Thoracic aorta (tissue), 2 donors: ENCODE data around the gene GSG1. TPM values are rescaled to one million over a fixed set of nuclear protein-coding genes. Genes with fewer than 3 reads are reported as not detected.

ENCODE experiments used
- ATAC-seq: fragments of 150-250 bp; one replicate; pipeline ENCODE4 v1.8.0; 2017; ENCODE audit warnings: low read depth; ENCODE audit not compliant: insufficient number of reproducible peaks, low FRiP score
- DNase-seq: peaks from one replicate; pipeline ENCODE4 v3.0.0-alpha.2; 2020; ENCODE audit warnings: low spot score
- H3K27ac ChIP-seq, 2 donors: fragments of 200-600 bp; sonication (generic); 1 replicate in 1 of 2; 2 replicates in 1 of 2; pipeline ENCODE4 v1.5.1; 2016; ENCODE audit warnings: mild to moderate bottlenecking in 2 of 2, moderate library complexity in 2 of 2
- H3K27me3 ChIP-seq: fragments of 200-600 bp; sonication (generic); replicated peaks from 2 replicates; pipeline ENCODE4 v1.6.0; 2016; ENCODE audit warnings: mild to moderate bottlenecking; ENCODE audit not compliant: insufficient read depth
- H3K36me3 ChIP-seq: fragments of 200-600 bp; sonication (generic); one replicate; pipeline ENCODE4 v1.5.1; 2016
- H3K4me1 ChIP-seq, 2 donors: fragments of 200-600 bp; sonication (generic); 1 replicate in 1 of 2; 2 replicates in 1 of 2; pipeline versions ENCODE4 v1.5.1 to v1.6.0; 2016; ENCODE audit warnings: low read depth in 2 of 2, mild to moderate bottlenecking in 1 of 2; ENCODE audit not compliant: control insufficient read depth in 1 of 2
- H3K4me3 ChIP-seq: fragments of 200-600 bp; sonication (generic); 2 replicates; pipeline ENCODE4 v1.5.1; 2016; ENCODE audit warnings: mild to moderate bottlenecking
- H3K9me3 ChIP-seq: fragments of 200-600 bp; sonication (generic); 2 replicates; pipeline ENCODE4 v1.5.1; 2016
- total RNA-seq, 2 donors: library from RNA; depleted of rRNA; stranded (reverse); fragments of >200 nt; gene quantifications; one replicate each; pipeline versions ENCODE4 v1.1.0 to v1.2.3, GENCODE V29; 2016
- TF ChIP-seq, protein P1 (sequence below): fragments of 200-600 bp; sonication (generic); IDR thresholded peaks from one replicate; pipeline ENCODE4 v1.5.1; 2019; ENCODE audit warnings: antibody characterized with exemption

GSG1 gene
- total RNA-seq, 2 donors from 2014 or later = not detected

DNA sequence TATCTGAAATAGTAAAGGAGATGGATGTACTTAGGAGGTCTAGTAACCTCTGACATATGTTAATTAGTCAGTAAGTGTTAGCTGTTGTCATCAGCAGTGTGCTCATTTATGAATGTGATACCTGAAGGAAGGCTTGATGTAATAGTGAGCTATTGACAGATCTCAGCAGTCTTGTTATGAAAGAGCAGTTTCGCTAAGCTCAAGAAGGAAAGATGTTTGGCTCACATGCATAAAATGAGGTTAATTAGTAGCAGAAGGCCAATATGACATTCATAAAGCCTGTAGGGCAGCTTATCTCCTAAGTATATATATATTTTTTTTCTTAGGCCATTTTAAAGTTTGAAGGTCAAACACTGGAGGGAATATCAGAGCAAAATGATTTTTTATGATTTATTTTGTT, 56.5 kb downstream of the GSG1 start:
- no peak for DNase-seq
- TF ChIP-seq, protein P1, sequence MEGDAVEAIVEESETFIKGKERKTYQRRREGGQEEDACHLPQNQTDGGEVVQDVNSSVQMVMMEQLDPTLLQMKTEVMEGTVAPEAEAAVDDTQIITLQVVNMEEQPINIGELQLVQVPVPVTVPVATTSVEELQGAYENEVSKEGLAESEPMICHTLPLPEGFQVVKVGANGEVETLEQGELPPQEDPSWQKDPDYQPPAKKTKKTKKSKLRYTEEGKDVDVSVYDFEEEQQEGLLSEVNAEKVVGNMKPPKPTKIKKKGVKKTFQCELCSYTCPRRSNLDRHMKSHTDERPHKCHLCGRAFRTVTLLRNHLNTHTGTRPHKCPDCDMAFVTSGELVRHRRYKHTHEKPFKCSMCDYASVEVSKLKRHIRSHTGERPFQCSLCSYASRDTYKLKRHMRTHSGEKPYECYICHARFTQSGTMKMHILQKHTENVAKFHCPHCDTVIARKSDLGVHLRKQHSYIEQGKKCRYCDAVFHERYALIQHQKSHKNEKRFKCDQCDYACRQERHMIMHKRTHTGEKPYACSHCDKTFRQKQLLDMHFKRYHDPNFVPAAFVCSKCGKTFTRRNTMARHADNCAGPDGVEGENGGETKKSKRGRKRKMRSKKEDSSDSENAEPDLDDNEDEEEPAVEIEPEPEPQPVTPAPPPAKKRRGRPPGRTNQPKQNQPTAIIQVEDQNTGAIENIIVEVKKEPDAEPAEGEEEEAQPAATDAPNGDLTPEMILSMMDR = no peak
- Histone ChIP-seq H3K36me3 (no peaks in the 10 kb centered on the region), H3K27me3 (no peaks in the 10 kb centered on the region), H3K4me3 (no peak overlapping the region), H3K27ac (no peak overlapping the region), H3K9me3 (no peaks in the 10 kb centered on the region), H3K4me1 (peaks cover 0 to 14% of the 10 kb centered on the region in 2 donors)
- ATAC-seq = no peak

DNA sequence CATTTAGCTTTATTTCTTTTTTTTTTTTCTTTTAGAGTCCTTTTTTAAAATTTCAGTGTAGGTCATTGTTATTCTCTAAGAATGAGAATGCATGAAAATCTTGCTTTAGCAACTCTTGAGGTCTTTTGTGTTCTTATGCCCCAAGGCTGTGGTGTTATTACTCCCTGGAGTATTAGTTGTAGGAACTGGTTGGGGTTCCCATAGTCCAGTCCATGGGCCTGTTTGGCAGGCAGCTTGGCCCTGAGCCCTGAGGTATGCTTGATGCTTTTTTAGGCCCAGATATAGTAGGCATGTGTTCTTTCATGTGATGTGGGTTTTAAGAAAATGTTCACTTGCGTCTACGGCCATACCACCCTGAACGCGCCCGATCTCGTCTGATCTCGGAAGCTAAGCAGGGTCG, 57.7 kb downstream of the GSG1 start:
- TF ChIP-seq, protein P1 = no peak
- Histone ChIP-seq H3K9me3 (no peaks in the 10 kb centered on the region), H3K4me3 (no peak overlapping the region), H3K36me3 (no peaks in the 10 kb centered on the region), H3K27ac (no peak overlapping the region), H3K27me3 (no peaks in the 10 kb centered on the region), H3K4me1 (peaks cover 0 to 14% of the 10 kb centered on the region in 2 donors)
- ATAC-seq = no peak
- no peak for DNase-seq

DNA sequence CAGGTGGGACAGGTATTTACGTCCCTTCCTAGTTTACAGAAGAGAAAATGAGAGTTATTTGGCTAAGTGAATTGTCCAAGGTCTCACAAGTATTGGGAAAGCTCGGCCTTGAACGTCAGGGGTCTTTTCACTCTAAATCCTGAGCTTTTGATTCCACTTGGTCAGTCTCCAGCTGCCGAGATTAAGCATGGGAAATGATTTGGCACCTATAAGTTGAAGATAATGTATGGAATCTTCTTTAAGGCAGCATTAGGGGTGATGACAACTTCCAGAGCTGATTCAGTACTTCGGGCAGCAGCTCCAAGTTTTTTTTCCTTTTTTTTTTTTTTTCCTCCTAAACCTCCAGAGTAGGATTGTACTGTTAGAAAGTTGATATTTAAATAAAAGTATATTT, 58.6 kb downstream of the GSG1 start:
- no peaks in the 10 kb centered on the region for H3K27me3 ChIP-seq
- ATAC-seq = peak; percentile 22
- H3K36me3 ChIP-seq = no peaks in the 10 kb centered on the region
- peak overlapping the region; percentile 99 for H3K4me3 ChIP-seq
- TF ChIP-seq, protein P1 = no peak
- peaks cover 0 to 14% of the 10 kb centered on the region in 2 donors for H3K4me1 ChIP-seq
- H3K9me3 ChIP-seq = no peaks in the 10 kb centered on the region
- no peak overlapping the region for H3K27ac ChIP-seq
- no peak for DNase-seq

DNA sequence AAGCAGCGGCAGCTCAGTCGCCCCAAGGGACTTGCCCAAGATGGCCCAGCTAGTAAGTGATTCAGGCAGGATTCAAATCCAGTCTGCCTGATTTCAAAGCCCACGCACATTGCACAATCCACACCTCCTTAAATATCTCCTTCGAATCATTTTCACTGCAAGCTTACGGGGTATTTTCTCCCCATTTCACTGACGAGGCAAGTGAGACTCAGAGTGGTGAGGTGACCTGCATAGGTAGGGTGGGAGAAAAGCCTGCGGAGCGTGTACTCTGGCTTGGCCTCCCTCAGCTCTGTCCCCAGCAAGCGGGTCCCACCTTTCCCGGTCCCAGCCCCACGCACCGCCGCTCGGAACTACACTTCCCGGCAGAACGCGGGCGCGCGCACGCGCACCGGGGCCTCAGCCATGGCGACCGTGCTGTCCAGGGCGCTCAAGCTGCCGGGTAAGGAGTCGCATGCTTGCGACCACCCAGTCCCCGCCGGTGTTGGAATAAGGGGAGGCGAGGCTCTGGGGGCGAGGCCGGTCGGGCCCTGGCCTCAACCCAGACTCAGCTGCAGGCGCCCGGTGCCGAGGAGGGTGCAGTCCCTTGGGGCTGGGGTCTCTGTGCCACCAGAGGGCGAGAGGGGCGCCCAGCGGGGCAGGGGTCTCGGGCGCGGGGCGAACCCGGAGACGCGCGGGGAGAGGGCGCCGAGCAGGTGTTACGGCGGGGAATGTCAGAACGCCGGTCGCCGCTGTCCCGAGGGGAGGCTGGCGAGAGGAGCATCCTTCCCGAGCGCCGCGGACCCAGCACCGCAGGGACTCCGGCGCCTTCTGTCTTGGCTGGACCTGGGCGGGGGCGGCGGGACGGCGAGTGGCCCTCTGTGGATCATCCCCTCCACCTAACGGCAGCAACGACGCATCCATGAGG, 59.2 kb downstream of the GSG1 start, which contains the start of gene FAM234B:
TSS of gene FAM234B (plus strand) at position 380 of the 904 bp plus-strand sequence. CDS start at position 403, 23 bp downstream.
- TF ChIP-seq, protein P1 = no peak
- H3K9me3 ChIP-seq = no peaks in the 10 kb centered on the region
- peaks cover 0 to 14% of the 10 kb centered on the region in 2 donors for H3K4me1 ChIP-seq
- peak within 1 kb of the TSS; percentile 99 for H3K4me3 ChIP-seq
- H3K27me3 ChIP-seq = no peaks in the 10 kb centered on the region
- H3K36me3 ChIP-seq = no peaks in the 10 kb centered on the region
- peak within 1 kb of the TSS in 1 of 2 donors; percentile 41 for H3K27ac ChIP-seq
- peak; percentile 35 for DNase-seq
- ATAC-seq = peak; percentile 73

DNA sequence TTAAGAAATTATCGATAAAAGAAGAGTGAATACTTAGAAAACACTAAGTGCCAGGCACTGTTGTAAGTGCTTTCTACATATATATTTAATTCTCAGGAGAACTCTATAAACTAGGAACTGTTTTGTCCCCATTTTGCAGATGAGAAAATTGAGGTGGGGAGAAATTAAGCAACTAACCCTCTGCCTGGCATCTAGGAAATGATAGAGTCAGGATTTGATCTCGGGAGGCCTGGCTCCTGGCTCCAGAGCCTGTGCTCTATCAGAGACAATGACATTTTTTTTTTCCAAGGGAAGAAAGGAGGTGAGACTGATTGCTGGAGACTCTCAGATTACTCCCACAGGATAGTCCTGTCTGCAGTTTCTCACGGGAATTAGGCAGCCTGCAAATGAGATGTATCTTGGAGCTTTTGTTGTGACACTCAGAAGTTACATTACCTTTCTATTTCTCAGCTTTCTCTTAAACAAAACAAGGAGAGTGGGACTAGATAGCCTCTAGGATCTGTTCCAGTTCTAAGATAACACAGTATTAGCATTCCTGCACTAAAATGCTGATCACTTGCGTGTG, 60.7 kb downstream of the GSG1 start:
- H3K27ac ChIP-seq = no peak overlapping the region
- H3K4me1 ChIP-seq = peaks cover 0 to 21% of the 10 kb centered on the region in 2 donors
- ATAC-seq (no peak), DNase-seq (no peak)
- no peaks in the 10 kb centered on the region for H3K9me3 ChIP-seq
- no peaks in the 10 kb centered on the region for H3K36me3 ChIP-seq
- TF ChIP-seq, protein P1 = no peak
- H3K4me3 ChIP-seq = no peak overlapping the region
- H3K27me3 ChIP-seq = no peaks in the 10 kb centered on the region
